ENCODE measurements around the gene ECEL1.

ECEL1 gene

DNA sequence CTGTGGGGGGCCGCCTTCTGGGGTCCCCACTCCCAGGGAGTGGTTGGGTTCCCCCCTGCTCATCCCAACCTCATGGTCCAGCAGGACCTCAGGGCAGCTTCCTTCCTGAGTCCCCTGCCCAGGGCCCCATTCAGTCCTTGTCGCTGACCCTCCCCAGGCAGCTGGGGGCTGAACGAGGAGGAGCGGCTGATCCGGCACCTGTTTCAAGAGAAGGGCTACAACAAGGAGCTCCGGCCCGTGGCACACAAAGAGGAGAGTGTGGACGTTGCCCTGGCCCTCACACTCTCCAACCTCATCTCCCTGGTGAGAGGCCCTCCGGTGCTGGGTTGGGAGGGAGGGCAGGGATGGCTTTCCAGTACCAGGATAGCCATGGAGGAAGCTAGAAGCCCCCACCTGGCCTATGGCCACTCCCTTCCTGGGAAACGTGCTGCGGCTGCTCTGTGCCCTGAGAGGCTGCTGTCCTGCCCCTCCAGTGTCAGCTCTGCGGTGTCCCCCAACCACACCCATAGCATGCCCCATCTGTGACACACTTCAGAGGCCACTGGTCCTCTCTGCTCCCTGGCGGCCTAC is 38.8 kb upstream of the ECEL1 start:
- no peak for DNase-seq (ENCODE audit: extremely low read depth, insufficient read length)
- Histone ChIP-seq H3K27me3 (replicated peaks; ENCODE audit: control insufficient read depth, insufficient read depth, low read length) (peaks cover 1% of the 10 kb centered on the region; the same call in 1 of the 2 replicates), H3K4me3 (replicated peaks; ENCODE audit: low read depth, low read length) (no peak overlapping the region), H3K36me3 (ENCODE audit: control insufficient read depth, insufficient read depth, low read length) (no peaks in the 10 kb centered on the region)
- no peak for TF ChIP-seq CTCF (IDR thresholded peaks at IDR 0.05; ENCODE audit: insufficient read depth, low read length, poor library complexity, severe bottlenecking)

DNA sequence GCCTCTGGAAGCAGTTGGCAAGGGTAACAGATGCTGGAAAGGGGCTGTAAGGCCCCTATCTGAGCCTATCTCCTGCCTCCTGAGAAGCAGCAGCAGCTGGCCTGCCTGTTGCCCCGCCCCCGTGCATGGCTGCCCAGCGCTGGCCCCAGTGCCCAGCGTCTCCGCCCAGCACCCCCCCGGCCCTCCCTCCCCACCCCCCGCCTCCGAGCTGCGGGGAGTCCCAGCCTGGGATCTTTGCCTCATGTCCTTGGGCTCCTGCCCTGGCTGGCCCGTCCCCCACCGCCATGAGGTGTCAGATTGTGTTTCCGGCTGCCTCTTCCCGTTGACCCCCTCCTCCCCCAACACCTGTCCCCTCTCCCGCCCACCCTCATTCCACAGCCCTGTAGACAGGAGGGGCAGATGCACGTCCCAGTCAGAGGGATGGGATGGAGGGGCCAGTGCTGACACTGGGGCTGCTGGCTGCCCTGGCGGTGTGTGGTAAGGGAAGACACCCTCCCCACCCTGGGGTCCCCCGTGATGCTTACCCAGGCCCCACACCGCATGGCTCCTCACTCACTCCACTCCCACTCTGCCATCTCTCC is 38.2 kb upstream of the ECEL1 start, which contains the start of gene CHRND:
Gene CHRND, plus strand, starts transcription at position 370 of the 581 bp plus-strand sequence. Its CDS starts 56 bp downstream, at position 426.
- no peak for DNase-seq (ENCODE audit: extremely low read depth, insufficient read length)
- H3K36me3 ChIP-seq (ENCODE audit: control insufficient read depth, insufficient read depth, low read length), result no peaks in the 10 kb centered on the region
- no peak for TF ChIP-seq CTCF (IDR thresholded peaks at IDR 0.05; ENCODE audit: insufficient read depth, low read length, poor library complexity, severe bottlenecking)
- H3K27me3 ChIP-seq (replicated peaks; ENCODE audit: control insufficient read depth, insufficient read depth, low read length), result peaks cover 1% of the 10 kb centered on the region; the same call in 1 of the 2 replicates
- no peak within 1 kb of the TSS for H3K4me3 ChIP-seq (replicated peaks; ENCODE audit: low read depth, low read length)

DNA sequence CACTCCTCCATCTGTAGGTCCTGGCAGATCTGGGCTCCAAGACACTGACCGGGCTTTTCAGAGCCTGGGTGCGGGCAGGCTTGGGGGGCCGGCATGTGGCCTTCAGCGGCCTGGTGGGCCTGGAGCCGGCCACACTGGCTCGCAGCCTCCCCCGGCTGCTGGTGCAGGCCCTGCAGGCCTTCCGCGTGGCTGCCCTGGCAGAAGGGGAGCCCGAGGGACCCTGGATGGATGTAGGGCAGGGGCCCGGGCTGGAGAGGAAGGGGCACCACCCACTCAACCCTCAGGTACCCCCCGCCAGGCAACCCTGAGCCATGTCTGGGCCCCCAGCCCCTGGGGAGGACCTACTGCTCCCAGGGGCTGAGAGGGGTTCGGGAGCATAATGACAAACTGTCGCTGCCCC is 37.6 kb upstream of the ECEL1 start:
- Histone ChIP-seq H3K27me3 (replicated peaks; ENCODE audit: control insufficient read depth, insufficient read depth, low read length) (peaks cover 1% of the 10 kb centered on the region; the same call in 1 of the 2 replicates), H3K36me3 (ENCODE audit: control insufficient read depth, insufficient read depth, low read length) (no peaks in the 10 kb centered on the region), H3K4me3 (replicated peaks; ENCODE audit: low read depth, low read length) (no peak overlapping the region)
- no peak for TF ChIP-seq CTCF (IDR thresholded peaks at IDR 0.05; ENCODE audit: insufficient read depth, low read length, poor library complexity, severe bottlenecking)
- no peak for DNase-seq (ENCODE audit: extremely low read depth, insufficient read length)

DNA sequence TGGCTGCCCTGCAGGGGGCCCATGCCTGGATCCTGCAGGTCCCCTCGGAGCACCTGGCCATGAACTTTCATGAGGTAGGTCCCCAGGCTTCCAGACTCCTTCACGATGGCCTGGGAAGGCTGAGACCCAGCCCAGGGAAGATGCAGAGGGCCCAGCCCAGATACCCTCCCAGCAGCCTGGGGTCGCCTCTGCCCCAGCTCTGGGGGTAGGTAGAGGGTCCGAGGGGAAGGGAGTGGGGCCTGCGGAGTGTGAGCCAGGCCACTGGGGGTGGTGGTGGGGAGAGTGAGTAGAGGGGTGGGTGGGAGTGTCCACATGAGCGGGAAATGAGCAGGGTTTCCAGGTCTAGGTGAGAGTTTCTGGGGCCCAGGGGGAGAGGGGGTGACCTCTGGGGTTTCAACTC is 37.1 kb upstream of the ECEL1 start:
- Histone ChIP-seq H3K27me3 (replicated peaks; ENCODE audit: control insufficient read depth, insufficient read depth, low read length) (peaks cover 1% of the 10 kb centered on the region; the same call in 1 of the 2 replicates), H3K4me3 (replicated peaks; ENCODE audit: low read depth, low read length) (no peak overlapping the region), H3K36me3 (ENCODE audit: control insufficient read depth, insufficient read depth, low read length) (no peaks in the 10 kb centered on the region)
- TF ChIP-seq CTCF (IDR thresholded peaks at IDR 0.05; ENCODE audit: insufficient read depth, low read length, poor library complexity, severe bottlenecking), result no peak
- no peak for DNase-seq (ENCODE audit: extremely low read depth, insufficient read length)

GRCh38 chr2:232523682-232524597 is 36.3 kb upstream of the ECEL1 start:
- no peak overlapping the region for H3K4me3 ChIP-seq (replicated peaks; ENCODE audit: low read depth, low read length)
- H3K27me3 ChIP-seq (replicated peaks; ENCODE audit: control insufficient read depth, insufficient read depth, low read length), result peaks cover 1% of the 10 kb centered on the region; the same call in 1 of the 2 replicates
- no peaks in the 10 kb centered on the region for H3K36me3 ChIP-seq (ENCODE audit: control insufficient read depth, insufficient read depth, low read length)
- peak; percentile 34 for TF ChIP-seq CTCF (IDR thresholded peaks at IDR 0.05; ENCODE audit: insufficient read depth, low read length, poor library complexity, severe bottlenecking)
- DNase-seq (ENCODE audit: extremely low read depth, insufficient read length), result no peak
